Duodenal mucosa (tissue), 2 donors: Measurements from ENCODE around the gene CARS1.

Experiments used
- H3K27ac ChIP-seq: one replicate; pipeline ENCODE4 v1.7.0; 2013; ENCODE audit warnings: low read depth, low read length
- H3K27me3 ChIP-seq, 2 donors: one replicate each; pipeline ENCODE4 v1.7.0; 2013; ENCODE audit warnings: low read length in 2 of 2, control low read depth in 1 of 2; ENCODE audit not compliant: insufficient read depth in 2 of 2, control insufficient read depth in 1 of 2
- H3K36me3 ChIP-seq, 2 donors: one replicate each; pipeline ENCODE4 v1.7.0; 2013; ENCODE audit warnings: low read length in 2 of 2, control low read depth in 1 of 2; ENCODE audit not compliant: insufficient read depth in 2 of 2, control insufficient read depth in 1 of 2
- H3K4me1 ChIP-seq, 2 donors: one replicate each; pipeline ENCODE4 v1.7.0; 2013; ENCODE audit warnings: low read length in 2 of 2, control low read depth in 1 of 2; ENCODE audit not compliant: insufficient read depth in 2 of 2, control insufficient read depth in 1 of 2
- H3K4me3 ChIP-seq, 2 donors: one replicate each; pipeline ENCODE4 v1.7.0; 2013; ENCODE audit warnings: low read length in 2 of 2, low read depth in 1 of 2
- H3K9ac ChIP-seq, 2 donors: one replicate each; pipeline ENCODE4 v1.7.0; 2013; ENCODE audit warnings: low read length in 2 of 2, low read depth in 1 of 2
- H3K9me3 ChIP-seq, 2 donors: one replicate each; pipeline ENCODE4 v1.7.0; 2013; ENCODE audit warnings: low read length in 2 of 2, control low read depth in 1 of 2; ENCODE audit not compliant: control insufficient read depth in 1 of 2

CARS1 gene

DNA sequence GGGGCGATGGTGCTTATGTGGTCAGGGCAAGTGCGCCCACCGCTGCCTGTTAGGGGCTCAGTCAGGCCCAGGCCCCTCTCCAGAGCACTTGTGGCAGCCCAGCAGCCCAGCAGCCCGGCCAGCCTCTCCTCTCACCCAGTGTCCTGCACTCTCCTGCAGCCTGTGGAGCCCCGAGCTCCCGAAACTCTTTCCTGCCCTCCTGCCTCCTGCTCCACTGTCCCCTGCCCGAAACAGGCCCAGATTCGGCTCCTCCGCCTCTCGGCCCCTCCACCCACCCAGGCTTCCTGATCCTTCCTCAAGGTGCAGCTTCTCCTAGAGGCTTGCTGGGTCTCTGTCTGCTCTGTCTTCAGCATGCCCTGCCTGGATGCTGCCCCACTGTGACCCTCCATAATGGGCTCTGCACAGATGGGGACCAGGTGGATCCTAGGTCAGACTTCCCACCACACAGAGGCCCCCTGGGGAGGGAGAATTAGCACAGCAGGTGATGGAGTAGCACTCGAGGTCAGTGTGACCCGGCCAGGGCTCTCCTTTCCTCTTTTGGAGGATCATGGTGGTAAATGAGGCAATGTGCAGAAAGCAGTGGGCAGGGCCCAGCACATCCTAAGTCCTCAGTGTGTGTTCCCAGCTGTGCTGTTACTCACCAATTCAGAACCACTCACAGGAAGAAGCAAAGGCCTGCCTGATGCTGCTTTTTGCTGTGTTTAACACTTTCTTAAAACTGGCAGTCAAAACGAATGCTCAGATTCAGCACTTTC lies 46.5 kb downstream of the CARS1 start:
- peaks cover 0 to 3% of the 10 kb centered on the region in 2 donors for H3K4me1 ChIP-seq
- no peak overlapping the region for H3K27ac ChIP-seq
- no peaks in the 10 kb centered on the region for H3K27me3 ChIP-seq
- H3K9ac ChIP-seq = no peak overlapping the region
- H3K9me3 ChIP-seq = no peaks in the 10 kb centered on the region
- H3K36me3 ChIP-seq = peaks cover 23 to 72% of the 10 kb centered on the region in 2 donors
- H3K4me3 ChIP-seq = no peak overlapping the region

DNA sequence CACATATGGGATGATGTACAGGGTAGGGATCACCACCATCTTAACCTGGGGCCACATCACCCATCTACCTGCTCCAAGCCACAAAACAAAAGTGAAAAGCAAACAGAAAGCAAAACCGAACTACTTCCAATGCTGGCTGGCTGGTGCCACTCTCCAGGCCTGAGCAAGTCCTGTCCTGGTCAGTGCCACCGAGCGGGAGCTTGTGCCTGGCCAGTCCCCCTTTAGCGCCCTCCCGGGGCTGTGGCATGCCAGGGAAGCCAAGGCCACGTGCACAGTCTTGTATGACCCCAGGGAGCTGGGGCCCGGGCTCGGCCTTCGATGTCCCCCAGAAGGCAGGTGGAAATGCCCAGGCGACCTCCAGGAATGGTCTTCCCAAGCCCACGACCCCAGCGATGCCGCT lies 47.2 kb downstream of the CARS1 start:
- Histone ChIP-seq H3K4me1 (peaks cover 0 to under 1% of the 10 kb centered on the region in 2 donors), H3K9ac (no peak overlapping the region), H3K27me3 (no peaks in the 10 kb centered on the region), H3K9me3 (no peaks in the 10 kb centered on the region), H3K27ac (no peak overlapping the region), H3K4me3 (no peak overlapping the region), H3K36me3 (peaks cover 16 to 70% of the 10 kb centered on the region in 2 donors)

GRCh38 chr11:3009481-3009880 lies 47.7 kb downstream of the CARS1 start:
- peaks cover 12 to 67% of the 10 kb centered on the region in 2 donors for H3K36me3 ChIP-seq
- no peaks in the 10 kb centered on the region for H3K4me1 ChIP-seq
- no peak overlapping the region for H3K4me3 ChIP-seq
- H3K27ac ChIP-seq = no peak overlapping the region
- no peak overlapping the region for H3K9ac ChIP-seq
- no peaks in the 10 kb centered on the region for H3K27me3 ChIP-seq
- H3K9me3 ChIP-seq = no peaks in the 10 kb centered on the region

DNA sequence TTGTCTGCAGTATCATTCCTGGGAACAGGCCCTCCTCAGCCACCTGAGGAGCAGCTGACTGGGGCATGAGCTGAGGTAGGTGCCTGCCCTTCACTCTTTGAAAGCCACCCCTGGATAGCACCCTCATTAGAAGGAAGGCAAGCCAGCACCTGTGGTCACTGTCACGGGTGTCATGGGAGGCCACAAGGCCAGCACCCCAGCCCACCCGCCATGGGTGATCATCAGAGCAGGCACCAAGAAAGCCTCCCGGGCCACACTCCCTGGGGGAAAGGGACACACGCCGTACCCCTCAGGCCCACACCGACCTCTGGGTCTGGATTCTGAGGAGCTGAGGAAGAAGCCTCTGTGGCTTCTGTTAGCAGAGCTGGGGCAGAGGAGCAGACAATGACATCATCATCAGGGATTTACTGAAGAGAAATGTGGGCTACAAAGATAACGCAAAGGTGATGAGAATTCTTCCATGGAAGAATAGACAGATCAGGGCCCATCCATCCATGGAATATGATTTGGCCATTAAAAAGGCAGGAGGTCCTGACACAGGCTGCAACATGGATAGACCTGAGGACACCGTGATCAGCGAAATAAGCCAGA lies 48.4 kb downstream of the CARS1 start:
- Histone ChIP-seq H3K4me3 (no peak overlapping the region), H3K9ac (no peak overlapping the region), H3K36me3 (peaks cover 19 to 67% of the 10 kb centered on the region in 2 donors), H3K4me1 (no peaks in the 10 kb centered on the region), H3K9me3 (no peaks in the 10 kb centered on the region), H3K27ac (no peak overlapping the region), H3K27me3 (no peaks in the 10 kb centered on the region)

DNA sequence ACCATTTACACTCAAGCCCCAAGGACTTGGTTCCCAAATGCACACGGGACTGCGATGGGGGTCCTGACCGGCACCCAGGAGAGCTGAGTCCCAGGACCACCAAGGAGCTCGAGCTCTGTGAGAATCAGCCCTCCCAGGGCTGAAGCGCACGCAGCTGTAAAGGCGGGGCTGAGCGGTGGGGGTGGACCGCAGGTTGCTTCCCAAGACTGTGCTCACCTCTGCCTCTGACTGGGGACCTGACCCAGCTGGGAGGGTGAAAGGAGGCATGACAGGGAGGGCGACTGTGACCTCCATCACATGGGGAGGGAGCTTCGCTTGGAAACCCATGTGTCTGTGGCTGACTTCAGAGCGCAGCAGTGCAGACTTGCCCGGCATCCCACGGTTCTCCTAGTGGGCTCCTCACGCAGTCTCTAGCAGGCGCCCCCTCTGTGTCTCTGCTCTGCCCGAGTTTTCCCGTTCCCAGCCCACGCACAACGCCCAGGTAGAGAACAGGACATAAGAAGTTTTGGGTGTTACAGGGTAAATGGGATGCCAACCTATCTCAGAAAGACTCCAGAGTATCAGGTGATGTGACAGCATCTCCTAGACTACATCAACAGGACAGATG lies 49.7 kb downstream of the CARS1 start:
- no peak overlapping the region for H3K4me3 ChIP-seq
- H3K9ac ChIP-seq = no peak overlapping the region
- H3K27me3 ChIP-seq = no peaks in the 10 kb centered on the region
- peaks cover 26 to 77% of the 10 kb centered on the region in 2 donors for H3K36me3 ChIP-seq
- no peaks in the 10 kb centered on the region for H3K4me1 ChIP-seq
- H3K27ac ChIP-seq = no peak overlapping the region
- H3K9me3 ChIP-seq = no peaks in the 10 kb centered on the region

GRCh38 chr11:3006505-3007260 lies 50.5 kb downstream of the CARS1 start:
- H3K9me3 ChIP-seq = no peaks in the 10 kb centered on the region
- peaks cover 26 to 77% of the 10 kb centered on the region in 2 donors for H3K36me3 ChIP-seq
- H3K4me1 ChIP-seq = no peaks in the 10 kb centered on the region
- H3K27ac ChIP-seq = no peak overlapping the region
- H3K27me3 ChIP-seq = no peaks in the 10 kb centered on the region
- no peak overlapping the region for H3K9ac ChIP-seq
- no peak overlapping the region for H3K4me3 ChIP-seq

DNA sequence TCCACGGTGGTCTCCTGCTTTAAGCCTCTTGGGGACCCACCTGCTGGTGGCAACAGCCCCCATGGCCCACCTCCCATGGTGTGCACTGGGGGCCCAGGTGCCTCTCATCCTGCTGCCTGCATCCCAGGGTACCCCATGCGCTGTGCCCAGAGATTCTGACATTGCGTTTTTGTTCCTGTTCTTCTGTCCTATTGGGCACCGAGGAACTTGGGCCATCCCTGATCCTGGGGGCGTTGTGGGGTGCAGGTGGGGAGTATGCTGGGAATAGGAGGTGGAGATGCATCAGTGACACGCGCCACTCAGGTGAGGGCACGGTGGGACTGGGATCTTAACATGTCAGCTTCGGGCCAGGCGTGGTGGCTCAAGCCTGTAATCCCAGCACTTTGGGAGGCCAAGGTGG lies 52.7 kb downstream of the CARS1 start:
- no peaks in the 10 kb centered on the region for H3K9me3 ChIP-seq
- H3K27me3 ChIP-seq = no peaks in the 10 kb centered on the region
- H3K4me1 ChIP-seq = peaks cover 0 to 3% of the 10 kb centered on the region in 2 donors
- H3K36me3 ChIP-seq = peaks cover 38 to 78% of the 10 kb centered on the region in 2 donors
- H3K27ac ChIP-seq = no peak overlapping the region
- H3K9ac ChIP-seq = no peak overlapping the region
- H3K4me3 ChIP-seq = no peak overlapping the region

DNA sequence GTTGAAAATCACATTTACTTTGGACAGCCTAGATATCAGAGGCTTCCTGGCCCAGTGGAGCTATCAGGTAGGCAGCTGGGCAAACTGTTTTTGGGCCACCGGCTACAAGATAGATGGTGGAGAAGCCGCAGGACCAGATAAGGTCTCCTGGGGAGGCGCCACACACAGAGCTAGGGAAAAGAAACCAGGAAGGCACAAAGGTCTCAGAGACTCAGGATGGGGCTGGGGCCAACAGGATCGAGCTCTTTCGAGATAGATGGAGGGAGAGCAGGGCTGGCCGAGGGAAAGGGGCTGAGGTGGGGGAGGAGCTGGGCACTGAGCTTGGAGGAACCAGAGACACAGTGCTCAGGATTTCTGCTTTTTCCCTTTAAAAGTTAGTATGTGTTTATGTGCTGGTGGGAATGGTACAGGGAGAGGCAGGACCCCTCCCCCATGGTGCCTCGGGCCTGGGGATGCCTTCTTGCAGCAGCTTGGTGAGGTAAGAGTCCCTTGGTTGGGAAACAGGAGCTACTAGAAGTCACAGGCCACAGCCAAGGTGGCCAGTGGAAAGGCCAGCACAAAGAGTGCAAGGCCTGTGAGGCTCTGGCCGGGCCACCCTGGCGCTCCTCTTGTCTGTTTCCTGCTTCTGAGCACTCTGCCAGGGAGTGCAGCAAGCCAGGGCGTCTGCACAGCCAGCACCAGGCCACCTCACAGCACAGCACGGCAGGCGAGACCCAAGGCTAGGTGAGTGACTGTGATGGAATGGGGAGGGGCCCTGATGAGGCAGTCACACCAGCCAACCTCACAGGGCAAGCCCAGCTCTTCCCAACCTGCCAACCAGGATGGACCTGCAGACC lies 53.6 kb downstream of the CARS1 start:
- no peaks in the 10 kb centered on the region for H3K9me3 ChIP-seq
- no peak overlapping the region for H3K9ac ChIP-seq
- no peaks in the 10 kb centered on the region for H3K27me3 ChIP-seq
- H3K36me3 ChIP-seq = peaks cover 41 to 70% of the 10 kb centered on the region in 2 donors
- no peak overlapping the region for H3K27ac ChIP-seq
- H3K4me1 ChIP-seq = peaks cover 0 to 3% of the 10 kb centered on the region in 2 donors
- H3K4me3 ChIP-seq = no peak overlapping the region

DNA sequence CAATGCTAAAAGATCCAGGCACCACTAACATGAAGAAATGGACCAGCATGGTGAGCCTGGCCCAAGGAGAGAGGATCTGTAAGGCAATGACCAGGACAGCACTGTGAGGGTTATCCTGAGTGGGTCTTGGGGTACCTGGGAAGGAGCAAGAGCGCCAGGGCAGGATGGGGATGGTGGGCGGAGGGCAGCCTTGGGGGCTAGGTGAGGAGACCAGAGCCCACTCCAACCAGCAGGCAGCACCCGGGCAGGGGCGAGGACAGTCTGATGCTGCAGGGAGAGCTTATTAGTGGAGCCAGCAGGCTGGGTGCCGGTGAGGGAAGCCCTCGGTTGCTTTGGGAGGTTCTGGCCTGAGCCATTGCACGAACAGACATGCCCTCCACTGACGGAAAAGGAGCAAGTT lies 54.4 kb downstream of the CARS1 start:
- no peaks in the 10 kb centered on the region for H3K27me3 ChIP-seq
- H3K9me3 ChIP-seq = no peaks in the 10 kb centered on the region
- no peak overlapping the region for H3K4me3 ChIP-seq
- H3K27ac ChIP-seq = no peak overlapping the region
- H3K4me1 ChIP-seq = peaks cover 0 to 3% of the 10 kb centered on the region in 2 donors
- H3K36me3 ChIP-seq = peaks cover 41 to 69% of the 10 kb centered on the region in 2 donors
- H3K9ac ChIP-seq = no peak overlapping the region
